Ishikawa (cell line): Measurements from ENCODE around the gene CARM1.

ENCODE experiments used
- EP300 ChIP-seq: IDR thresholded peaks from 2 replicates; pipeline ENCODE4 v1.6.1; 2012; ENCODE audit warnings: borderline replicate concordance
- FOXM1 ChIP-seq: IDR thresholded peaks from 2 replicates; pipeline ENCODE4 v1.6.1; 2012; ENCODE audit warnings: low read depth, borderline replicate concordance
- MAX ChIP-seq: IDR thresholded peaks from 2 replicates; pipeline ENCODE4 v1.6.1; 2012
- NFIC ChIP-seq: IDR thresholded peaks from 2 replicates; pipeline ENCODE4 v1.6.1; 2012
- RAD21 ChIP-seq: IDR thresholded peaks from 2 replicates; pipeline ENCODE4 v1.6.1; 2012; ENCODE audit warnings: low read depth
- REST ChIP-seq: IDR thresholded peaks from 2 replicates; pipeline ENCODE4 v1.6.1; 2012; ENCODE audit warnings: low read depth, mild to moderate bottlenecking
- USF1 ChIP-seq: IDR thresholded peaks from 2 replicates; pipeline ENCODE4 v1.6.1; 2012
- YY1 ChIP-seq: IDR thresholded peaks from 2 replicates; pipeline ENCODE4 v1.6.1; 2012; ENCODE audit warnings: low read depth

GRCh38 chr19:10830370-10830769 lies 41.0 kb upstream of the CARM1 start:
- no peak for TF ChIP-seq MAX
- TF ChIP-seq USF1 = no peak
- no peak for TF ChIP-seq YY1
- TF ChIP-seq FOXM1 = no peak
- no peak for TF ChIP-seq NFIC
- no peak for TF ChIP-seq RAD21
- no peak for TF ChIP-seq REST
- no peak for TF ChIP-seq EP300
